ENCODE measurements around the gene ASIC4. TPM values are rescaled to one million over a fixed set of nuclear protein-coding genes. Genes with fewer than 3 reads are reported as not detected.

The ASIC4 gene
- total and polyA plus RNA-seq, 2 of the 13 experiments (the other 11 are each of a cell fraction or from before 2014, with no cell fraction given) = 0.03 TPM; not detected in 1

DNA sequence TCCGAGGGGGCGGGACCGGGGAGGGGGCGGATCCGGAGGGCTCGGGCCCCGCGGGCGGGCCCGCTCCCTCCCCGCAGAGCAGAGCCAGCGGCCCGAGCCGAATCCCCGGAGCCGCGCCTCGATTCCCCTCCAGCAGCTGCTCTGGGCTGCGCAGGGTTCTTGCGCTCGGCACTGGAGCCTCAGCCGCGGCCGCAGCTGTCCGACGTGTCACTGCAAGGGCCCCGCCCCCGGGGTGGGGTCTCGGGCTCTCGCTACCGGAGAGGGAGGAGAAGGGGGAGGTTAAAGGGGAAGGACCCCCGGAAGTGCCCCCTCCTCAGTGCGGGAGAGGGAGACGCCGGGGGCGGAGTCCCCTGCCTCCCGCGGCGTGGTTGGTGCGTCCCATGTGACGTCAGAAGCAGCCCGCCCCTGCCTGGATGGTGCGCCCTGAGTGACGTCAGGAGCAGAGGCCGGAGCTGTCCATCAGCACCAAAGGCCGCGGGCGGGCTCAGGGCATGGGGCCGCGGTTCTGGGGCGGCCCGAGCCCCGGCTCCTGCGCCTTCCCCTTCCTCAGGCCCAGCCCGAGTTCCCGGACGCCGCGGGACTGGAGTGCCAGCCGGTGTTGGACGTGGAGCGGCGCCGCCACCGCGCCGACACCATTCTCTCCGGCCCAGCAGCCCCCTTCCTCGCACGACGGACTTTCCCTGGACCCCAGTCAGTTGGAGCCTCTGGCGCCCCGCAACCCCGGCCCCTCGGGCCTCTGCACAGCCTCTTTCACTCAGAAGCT is 29.5 kb downstream of the ASIC4 start, which contains the start of the genes CHPF and TMEM198 (continued):
- TF ChIP-seq, protein P1, sequence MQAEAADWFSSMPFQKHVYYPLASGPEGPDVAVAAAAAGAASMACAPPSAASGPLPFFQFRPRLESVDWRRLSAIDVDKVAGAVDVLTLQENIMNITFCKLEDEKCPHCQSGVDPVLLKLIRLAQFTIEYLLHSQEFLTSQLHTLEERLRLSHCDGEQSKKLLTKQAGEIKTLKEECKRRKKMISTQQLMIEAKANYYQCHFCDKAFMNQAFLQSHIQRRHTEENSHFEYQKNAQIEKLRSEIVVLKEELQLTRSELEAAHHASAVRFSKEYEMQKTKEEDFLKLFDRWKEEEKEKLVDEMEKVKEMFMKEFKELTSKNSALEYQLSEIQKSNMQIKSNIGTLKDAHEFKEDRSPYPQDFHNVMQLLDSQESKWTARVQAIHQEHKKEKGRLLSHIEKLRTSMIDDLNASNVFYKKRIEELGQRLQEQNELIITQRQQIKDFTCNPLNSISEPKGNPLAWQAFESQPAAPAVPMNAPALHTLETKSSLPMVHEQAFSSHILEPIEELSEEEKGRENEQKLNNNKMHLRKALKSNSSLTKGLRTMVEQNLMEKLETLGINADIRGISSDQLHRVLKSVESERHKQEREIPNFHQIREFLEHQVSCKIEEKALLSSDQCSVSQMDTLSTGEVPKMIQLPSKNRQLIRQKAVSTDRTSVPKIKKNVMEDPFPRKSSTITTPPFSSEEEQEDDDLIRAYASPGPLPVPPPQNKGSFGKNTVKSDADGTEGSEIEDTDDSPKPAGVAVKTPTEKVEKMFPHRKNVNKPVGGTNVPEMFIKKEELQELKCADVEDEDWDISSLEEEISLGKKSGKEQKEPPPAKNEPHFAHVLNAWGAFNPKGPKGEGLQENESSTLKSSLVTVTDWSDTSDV (CRISPR knock-in tag; IDR thresholded peaks at IDR 0.05) = no peak; the same call in 1 of the 2 replicates
- TF ChIP-seq ZNF672 (CRISPR knock-in tag; IDR thresholded peaks at IDR 0.05) (no peak), ZSCAN22 (CRISPR knock-in tag; IDR thresholded peaks at IDR 0.05) (no peak), SSRP1 (CRISPR knock-in tag; IDR thresholded peaks at IDR 0.05) (no peak), ADNP (CRISPR knock-in tag; IDR thresholded peaks at IDR 0.05) (no peak), ZNF292 (CRISPR knock-in tag; IDR thresholded peaks at IDR 0.05; ENCODE audit: borderline replicate concordance, low read depth) (peak; percentile 60; the same call in 1 of the 2 replicates), GABPA (IDR thresholded peaks at IDR 0.05; ENCODE audit: low read depth, low read length) (no peak), GABPA (CRISPR knock-in tag; IDR thresholded peaks at IDR 0.05; ENCODE audit: low read depth) (peak; percentile 94), RCOR2 (CRISPR knock-in tag; IDR thresholded peaks at IDR 0.05) (no peak; the same call in 1 of the 2 replicates), NFE2L1 (CRISPR knock-in tag; IDR thresholded peaks at IDR 0.05; ENCODE audit: borderline replicate concordance) (no peak), REXO4 (CRISPR knock-in tag; IDR thresholded peaks at IDR 0.05; ENCODE audit: borderline replicate concordance) (peak; percentile 40; the same call in 1 of the 2 replicates), KLF9 (CRISPR knock-in tag; IDR thresholded peaks at IDR 0.05; ENCODE audit: low read depth) (no peak), ZNF205 (CRISPR knock-in tag; IDR thresholded peaks at IDR 0.05) (0 out of 2 replicates have a peak, but pooled peaks have one; percentile 77), ZNF550 (CRISPR knock-in tag; IDR thresholded peaks at IDR 0.05; ENCODE audit: borderline replicate concordance) (peak; percentile 87; the same call in 1 of the 2 replicates), REPIN1 (CRISPR knock-in tag; IDR thresholded peaks at IDR 0.05; ENCODE audit: borderline replicate concordance, low read depth) (peak; percentile 72; the same call in 1 of the 2 replicates)
- TF ChIP-seq, protein P2, sequence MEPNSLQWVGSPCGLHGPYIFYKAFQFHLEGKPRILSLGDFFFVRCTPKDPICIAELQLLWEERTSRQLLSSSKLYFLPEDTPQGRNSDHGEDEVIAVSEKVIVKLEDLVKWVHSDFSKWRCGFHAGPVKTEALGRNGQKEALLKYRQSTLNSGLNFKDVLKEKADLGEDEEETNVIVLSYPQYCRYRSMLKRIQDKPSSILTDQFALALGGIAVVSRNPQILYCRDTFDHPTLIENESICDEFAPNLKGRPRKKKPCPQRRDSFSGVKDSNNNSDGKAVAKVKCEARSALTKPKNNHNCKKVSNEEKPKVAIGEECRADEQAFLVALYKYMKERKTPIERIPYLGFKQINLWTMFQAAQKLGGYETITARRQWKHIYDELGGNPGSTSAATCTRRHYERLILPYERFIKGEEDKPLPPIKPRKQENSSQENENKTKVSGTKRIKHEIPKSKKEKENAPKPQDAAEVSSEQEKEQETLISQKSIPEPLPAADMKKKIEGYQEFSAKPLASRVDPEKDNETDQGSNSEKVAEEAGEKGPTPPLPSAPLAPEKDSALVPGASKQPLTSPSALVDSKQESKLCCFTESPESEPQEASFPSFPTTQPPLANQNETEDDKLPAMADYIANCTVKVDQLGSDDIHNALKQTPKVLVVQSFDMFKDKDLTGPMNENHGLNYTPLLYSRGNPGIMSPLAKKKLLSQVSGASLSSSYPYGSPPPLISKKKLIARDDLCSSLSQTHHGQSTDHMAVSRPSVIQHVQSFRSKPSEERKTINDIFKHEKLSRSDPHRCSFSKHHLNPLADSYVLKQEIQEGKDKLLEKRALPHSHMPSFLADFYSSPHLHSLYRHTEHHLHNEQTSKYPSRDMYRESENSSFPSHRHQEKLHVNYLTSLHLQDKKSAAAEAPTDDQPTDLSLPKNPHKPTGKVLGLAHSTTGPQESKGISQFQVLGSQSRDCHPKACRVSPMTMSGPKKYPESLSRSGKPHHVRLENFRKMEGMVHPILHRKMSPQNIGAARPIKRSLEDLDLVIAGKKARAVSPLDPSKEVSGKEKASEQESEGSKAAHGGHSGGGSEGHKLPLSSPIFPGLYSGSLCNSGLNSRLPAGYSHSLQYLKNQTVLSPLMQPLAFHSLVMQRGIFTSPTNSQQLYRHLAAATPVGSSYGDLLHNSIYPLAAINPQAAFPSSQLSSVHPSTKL (CRISPR knock-in tag; IDR thresholded peaks at IDR 0.05) = peak; percentile 66; the same call in 1 of the 2 replicates
- TF ChIP-seq, protein P3, sequence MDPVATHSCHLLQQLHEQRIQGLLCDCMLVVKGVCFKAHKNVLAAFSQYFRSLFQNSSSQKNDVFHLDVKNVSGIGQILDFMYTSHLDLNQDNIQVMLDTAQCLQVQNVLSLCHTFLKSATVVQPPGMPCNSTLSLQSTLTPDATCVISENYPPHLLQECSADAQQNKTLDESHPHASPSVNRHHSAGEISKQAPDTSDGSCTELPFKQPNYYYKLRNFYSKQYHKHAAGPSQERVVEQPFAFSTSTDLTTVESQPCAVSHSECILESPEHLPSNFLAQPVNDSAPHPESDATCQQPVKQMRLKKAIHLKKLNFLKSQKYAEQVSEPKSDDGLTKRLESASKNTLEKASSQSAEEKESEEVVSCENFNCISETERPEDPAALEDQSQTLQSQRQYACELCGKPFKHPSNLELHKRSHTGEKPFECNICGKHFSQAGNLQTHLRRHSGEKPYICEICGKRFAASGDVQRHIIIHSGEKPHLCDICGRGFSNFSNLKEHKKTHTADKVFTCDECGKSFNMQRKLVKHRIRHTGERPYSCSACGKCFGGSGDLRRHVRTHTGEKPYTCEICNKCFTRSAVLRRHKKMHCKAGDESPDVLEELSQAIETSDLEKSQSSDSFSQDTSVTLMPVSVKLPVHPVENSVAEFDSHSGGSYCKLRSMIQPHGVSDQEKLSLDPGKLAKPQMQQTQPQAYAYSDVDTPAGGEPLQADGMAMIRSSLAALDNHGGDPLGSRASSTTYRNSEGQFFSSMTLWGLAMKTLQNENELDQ (CRISPR knock-in tag; IDR thresholded peaks at IDR 0.05; ENCODE audit: borderline replicate concordance) = peak; percentile 78; the same call in 1 of the 2 replicates
- TF ChIP-seq, protein P4, sequence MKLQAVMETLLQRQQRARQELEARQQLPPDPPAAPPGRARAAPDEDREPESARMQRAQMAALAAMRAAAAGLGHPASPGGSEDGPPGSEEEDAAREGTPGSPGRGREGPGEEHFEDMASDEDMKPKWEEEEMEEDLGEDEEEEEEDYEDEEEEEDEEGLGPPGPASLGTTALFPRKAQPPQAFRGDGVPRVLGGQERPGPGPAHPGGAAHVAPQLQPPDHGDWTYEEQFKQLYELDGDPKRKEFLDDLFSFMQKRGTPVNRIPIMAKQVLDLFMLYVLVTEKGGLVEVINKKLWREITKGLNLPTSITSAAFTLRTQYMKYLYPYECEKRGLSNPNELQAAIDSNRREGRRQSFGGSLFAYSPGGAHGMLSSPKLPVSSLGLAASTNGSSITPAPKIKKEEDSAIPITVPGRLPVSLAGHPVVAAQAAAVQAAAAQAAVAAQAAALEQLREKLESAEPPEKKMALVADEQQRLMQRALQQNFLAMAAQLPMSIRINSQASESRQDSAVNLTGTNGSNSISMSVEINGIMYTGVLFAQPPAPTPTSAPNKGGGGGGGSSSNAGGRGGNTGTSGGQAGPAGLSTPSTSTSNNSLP (IDR thresholded peaks at IDR 0.05; ENCODE audit: low read depth, low read length) = no peak

Data from HepG2 (cell line).